HCT116 (cell line): ENCODE results near the gene TFDP1.

Experiments used
- SP1 ChIP-seq: IDR thresholded peaks from 2 replicates; pipeline ENCODE4 v1.6.1; 2012; ENCODE audit warnings: low read depth
- ZNF274 ChIP-seq: fragments of 200-500 bp; sonication (Bioruptor generic); IDR thresholded peaks from 2 replicates; pipeline ENCODE4 v1.6.1; 2014; ENCODE audit warnings: mild to moderate bottlenecking, low read depth, low read length, inconsistent platforms

DNA sequence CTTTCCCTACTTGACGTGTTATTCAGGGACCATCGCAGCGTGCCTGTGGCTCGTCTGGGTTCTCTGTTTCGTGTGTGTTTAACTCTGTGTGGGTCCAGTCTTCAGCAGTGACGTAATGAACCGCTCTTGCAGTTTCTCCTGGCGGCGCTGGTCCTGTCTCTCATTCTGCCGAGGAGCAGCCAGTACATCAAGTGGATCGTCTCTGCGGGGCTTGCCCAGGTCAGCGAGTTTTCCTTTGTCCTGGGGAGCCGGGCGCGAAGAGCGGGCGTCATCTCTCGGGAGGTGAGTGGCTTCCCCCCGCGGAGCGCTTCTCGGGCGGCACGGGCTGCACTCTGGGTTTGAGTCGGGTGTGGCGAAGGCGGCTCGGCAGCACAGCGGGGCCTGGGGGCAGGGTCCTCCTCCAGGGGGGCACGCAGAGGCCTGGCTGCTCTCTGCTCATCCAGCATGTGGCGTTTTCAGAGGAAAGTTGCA is 36.3 kb upstream of the TFDP1 start:
- TF ChIP-seq ZNF274 (no peak), SP1 (no peak)
